Endothelial cell of umbilical vein (primary cell): ENCODE results near the gene PTPRD. TPM values are rescaled to one million over a fixed set of nuclear protein-coding genes. Genes with fewer than 3 reads are reported as not detected.

ENCODE experiments used
- BruUV-seq: library from RNA; stranded (reverse); fragments of 400-500 nt; replicated peaks from 2 replicates; lab custom pipeline; 2021; lab: Mats Ljungman, UMichigan
- CTCF ChIA-PET: fragments of 300-600, 350-600 bp; sonication (Branson Sonifier 250); formaldehyde crosslinking; loops from one replicate; lab custom pipeline; 2021; ENCODE audit warnings: antibody characterized with exemption, inconsistent platforms; lab: Charles Lee
- POLR2A ChIA-PET: fragments of 300-600, 350-600 bp; sonication (Branson Sonifier 250); formaldehyde crosslinking; loops from one replicate; lab custom pipeline; 2021; ENCODE audit warnings: antibody characterized with exemption, inconsistent platforms; lab: Charles Lee
- DNase-seq: peaks from one replicate; pipeline ENCODE4 v3.0.0-alpha.2; 2011; ENCODE audit warnings: low read depth, low spot score
- FAIRE-seq: peaks from 2 replicates; lab custom pipeline; 2011; peaks lifted over from hg19 to GRCh38; lab: Jason Lieb, UNC
- H2AFZ ChIP-seq: 2 replicates; pipeline ENCODE4 v1.6.0; 2012; ENCODE audit warnings: low read depth, low read length, control low read depth, inconsistent platforms
- H3K27ac ChIP-seq: 2 replicates; pipeline ENCODE4 v1.5.1; 2011; ENCODE audit warnings: low read depth, mild to moderate bottlenecking, control low read depth, low read length, moderate library complexity; ENCODE audit not compliant: insufficient read depth
- H3K27me3 ChIP-seq, 2 experiments: 2 replicates each; pipeline versions ENCODE4 v1.6.0 to v1.6.1; 2011; ENCODE audit warnings: low read length in 2 of 2, mixed read lengths in 1 of 2; ENCODE audit not compliant: control insufficient read depth in 2 of 2, insufficient read depth in 2 of 2
- H3K36me3 ChIP-seq, 2 experiments: 2 replicates in 1 of 2; 3 replicates in 1 of 2; pipeline ENCODE4 v1.5.1; 2011; ENCODE audit warnings: low read length in 2 of 2, mild to moderate bottlenecking in 1 of 2, moderate library complexity in 1 of 2; ENCODE audit not compliant: control insufficient read depth in 2 of 2, insufficient read depth in 2 of 2; ENCODE audit errors: extremely low read depth in 1 of 2
- H3K4me1 ChIP-seq: 3 replicates; pipeline ENCODE4 v1.5.1; 2011; ENCODE audit warnings: mild to moderate bottlenecking, low read length; ENCODE audit not compliant: control insufficient read depth, insufficient read depth; ENCODE audit errors: extremely low read depth
- H3K4me2 ChIP-seq: 2 replicates; pipeline ENCODE4 v1.6.1; 2011; ENCODE audit warnings: low read length, control low read depth, mixed read lengths; ENCODE audit not compliant: insufficient read depth
- H3K4me3 ChIP-seq, 3 experiments: fragments of 200-600 bp in 1 of 3; sonication (generic), shearing (Covaris generic) in 1 of 3; replicated peaks in 1 of 3; 2 replicates each; pipeline ENCODE4 v1.5.1; 2011 to 2016; ENCODE audit warnings: control low read depth in 3 of 3, low read length in 3 of 3, mild to moderate bottlenecking in 2 of 3, inconsistent platforms in 1 of 3, low read depth in 1 of 3, moderate library complexity in 1 of 3; ENCODE audit not compliant: insufficient read depth in 1 of 3
- H3K79me2 ChIP-seq: 2 replicates; pipeline ENCODE4 v1.6.0; 2012; ENCODE audit warnings: low read length, inconsistent platforms; ENCODE audit not compliant: control insufficient read depth, insufficient read depth
- H3K9ac ChIP-seq: replicated peaks from 2 replicates; pipeline ENCODE3; 2011; ENCODE audit warnings: low read length, control low read depth; ENCODE audit not compliant: insufficient read depth; ENCODE audit errors: extremely low read depth
- H3K9me1 ChIP-seq: replicated peaks from 3 replicates; pipeline ENCODE4 v1.6.0; 2011; ENCODE audit warnings: mild to moderate bottlenecking, low read length; ENCODE audit not compliant: control insufficient read depth, insufficient read depth; ENCODE audit errors: extremely low read depth
- H3K9me3 ChIP-seq: replicated peaks from 2 replicates; pipeline ENCODE4 v1.5.1; 2012; ENCODE audit warnings: low read length, inconsistent platforms; ENCODE audit not compliant: control insufficient read depth, insufficient read depth
- H4K20me1 ChIP-seq: replicated peaks from 2 replicates; pipeline ENCODE3; 2011; ENCODE audit warnings: mild to moderate bottlenecking, low read length; ENCODE audit not compliant: control insufficient read depth, insufficient read depth; ENCODE audit errors: extremely low read depth
- EZH2 ChIP-seq: IDR thresholded peaks from 2 replicates; pipeline ENCODE4 v1.6.1; 2012; ENCODE audit warnings: borderline replicate concordance, low read depth, mild to moderate bottlenecking, moderate library complexity, low read length, inconsistent platforms; ENCODE audit not compliant: severe bottlenecking
- GATA2 ChIP-seq: IDR thresholded peaks from 2 replicates; pipeline ENCODE4 v1.7.0; 2011; ENCODE audit warnings: low read depth, mild to moderate bottlenecking, moderate library complexity, mixed read lengths, low read length; ENCODE audit not compliant: insufficient read length, insufficient read depth
- JUN ChIP-seq: IDR thresholded peaks from 2 replicates; pipeline ENCODE4 v1.6.1; 2011; ENCODE audit warnings: borderline replicate concordance, low read depth; ENCODE audit not compliant: insufficient read length, insufficient read depth
- MYC ChIP-seq: IDR thresholded peaks from one replicate; pipeline ENCODE4 v1.6.1; 2011; ENCODE audit warnings: mild to moderate bottlenecking, low read depth, low read length
- POLR2A ChIP-seq: IDR thresholded peaks from 2 replicates; pipeline ENCODE4 v1.6.1; 2012; ENCODE audit warnings: low read depth, mild to moderate bottlenecking, control low read depth, low read length
- POLR2AphosphoS5 ChIP-seq: IDR thresholded peaks from 2 replicates; pipeline ENCODE4 v1.6.1; 2012; ENCODE audit warnings: low read depth, mild to moderate bottlenecking, control low read depth, low read length, moderate library complexity; ENCODE audit not compliant: insufficient read depth
- dilution Hi-C: fragments of 300-500 bp; cut with MboI; formaldehyde crosslinking; loops from one replicate; pipeline ENCODE4 v1.15.0; 2019; ENCODE audit warnings: low sequenced_read_pairs; ENCODE audit not compliant: extremely low pct_ligation_motif_present
- intact Hi-C: fragments of 100-400 bp; cut with micrococcal nuclease; formaldehyde crosslinking; loops from one replicate; pipeline ENCODE4 v1.10.0; 2022
- polyA plus RNA-seq, 4 experiments: library from polyadenylated mRNA; depleted of rRNA in 3 of 4; stranded (reverse) in 3 of 4; unstranded in 1 of 4; fragments of >200 nt; gene quantifications; 2 replicates each; pipeline versions ENCODE4 v1.2.1 to v1.2.3, GENCODE V29; 2011 to 2012; ENCODE audit warnings: missing spikeins in 1 of 4
- total RNA-seq: library from RNA; stranded (reverse); gene quantifications from 2 replicates; pipeline ENCODE4 v1.2.3, GENCODE V29; 2021
- TF ChIP-seq, protein P1 (sequence below): IDR thresholded peaks from 2 replicates; pipeline ENCODE4 v1.6.1; 2011; ENCODE audit not compliant: insufficient read depth, insufficient read length
- TF ChIP-seq, protein P2 (sequence below), 2 donors: IDR thresholded peaks; 1 replicate in 1 of 2; 2 replicates in 1 of 2; pipeline ENCODE4 v1.5.1; 2011; ENCODE audit warnings: low read length in 2 of 2, mild to moderate bottlenecking in 2 of 2, moderate library complexity in 2 of 2, control low read depth in 1 of 2, inconsistent platforms in 1 of 2, low read depth in 1 of 2; ENCODE audit not compliant: insufficient read depth in 1 of 2; ENCODE audit errors: extremely low read depth in 1 of 2

The PTPRD gene
- total and polyA plus RNA-seq, 2 donors (not counting 3 experiments of a cell fraction or from before 2014, with no cell fraction given): 5.5 to 5.7 TPM

DNA sequence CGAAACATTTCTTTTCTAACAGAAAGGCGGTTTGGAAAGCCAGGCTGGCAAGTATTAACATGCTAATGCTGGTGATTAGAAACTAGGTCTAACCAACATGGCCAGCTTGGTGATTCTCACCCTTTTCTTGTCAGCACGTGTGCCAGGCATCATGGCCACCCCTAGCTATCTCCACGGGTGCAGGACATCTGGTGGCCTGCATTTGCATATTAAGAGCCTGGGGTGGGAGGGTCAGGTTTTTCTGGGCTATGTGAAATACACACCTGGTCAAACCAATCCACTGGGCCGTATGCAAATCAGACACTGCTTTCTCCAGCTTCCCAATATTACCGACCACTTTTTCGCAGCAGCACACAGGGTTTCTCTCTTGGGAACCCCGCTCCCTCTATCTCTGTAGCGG is 612.1 kb downstream of the PTPRD start:
- intact Hi-C loops (no loop called here), dilution Hi-C loops (no loop called here)
- DNase-seq: no peak
- ChIA-PET CTCF (no interaction called here), POLR2A (no interaction called here)
- no peak overlapping the region for H2AFZ ChIP-seq
- H3K9me3 ChIP-seq: no peaks in the 10 kb centered on the region
- no peaks in the 10 kb centered on the region for H3K27me3 ChIP-seq
- no peak overlapping the region for H3K27ac ChIP-seq
- H4K20me1 ChIP-seq: no peaks in the 10 kb centered on the region
- no peak for FAIRE-seq
- H3K4me1 ChIP-seq: peaks cover 45% of the 10 kb centered on the region
- no peak overlapping the region for H3K4me3 ChIP-seq
- no peaks in the 10 kb centered on the region for H3K36me3 ChIP-seq
- no peaks in the 10 kb centered on the region for H3K9me1 ChIP-seq
- TF ChIP-seq EZH2 (no peak), POLR2AphosphoS5 (no peak), JUN (no peak), MYC (no peak), POLR2A (no peak), GATA2 (no peak)
- TF ChIP-seq, protein P1, sequence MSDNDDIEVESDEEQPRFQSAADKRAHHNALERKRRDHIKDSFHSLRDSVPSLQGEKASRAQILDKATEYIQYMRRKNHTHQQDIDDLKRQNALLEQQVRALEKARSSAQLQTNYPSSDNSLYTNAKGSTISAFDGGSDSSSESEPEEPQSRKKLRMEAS: no peak
- TF ChIP-seq, protein P2, sequence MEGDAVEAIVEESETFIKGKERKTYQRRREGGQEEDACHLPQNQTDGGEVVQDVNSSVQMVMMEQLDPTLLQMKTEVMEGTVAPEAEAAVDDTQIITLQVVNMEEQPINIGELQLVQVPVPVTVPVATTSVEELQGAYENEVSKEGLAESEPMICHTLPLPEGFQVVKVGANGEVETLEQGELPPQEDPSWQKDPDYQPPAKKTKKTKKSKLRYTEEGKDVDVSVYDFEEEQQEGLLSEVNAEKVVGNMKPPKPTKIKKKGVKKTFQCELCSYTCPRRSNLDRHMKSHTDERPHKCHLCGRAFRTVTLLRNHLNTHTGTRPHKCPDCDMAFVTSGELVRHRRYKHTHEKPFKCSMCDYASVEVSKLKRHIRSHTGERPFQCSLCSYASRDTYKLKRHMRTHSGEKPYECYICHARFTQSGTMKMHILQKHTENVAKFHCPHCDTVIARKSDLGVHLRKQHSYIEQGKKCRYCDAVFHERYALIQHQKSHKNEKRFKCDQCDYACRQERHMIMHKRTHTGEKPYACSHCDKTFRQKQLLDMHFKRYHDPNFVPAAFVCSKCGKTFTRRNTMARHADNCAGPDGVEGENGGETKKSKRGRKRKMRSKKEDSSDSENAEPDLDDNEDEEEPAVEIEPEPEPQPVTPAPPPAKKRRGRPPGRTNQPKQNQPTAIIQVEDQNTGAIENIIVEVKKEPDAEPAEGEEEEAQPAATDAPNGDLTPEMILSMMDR (IDR thresholded peaks at IDR 0.05; ENCODE audit: extremely low read depth in 1 of 2, insufficient read depth in 1 of 2, low read depth in 1 of 2, low read length in 2 of 2): no peak
- H3K4me2 ChIP-seq: no peak overlapping the region
- no TSS peak for BruUV-seq
- H3K9ac ChIP-seq: no peak overlapping the region
- no peaks in the 10 kb centered on the region for H3K79me2 ChIP-seq
